ENCODE results near the gene HSP90AA1. TPM values are rescaled to one million over a fixed set of nuclear protein-coding genes. Genes with fewer than 3 reads are reported as not detected.

The HSP90AA1 gene
- total RNA-seq, 1 donor = 382 TPM

DNA sequence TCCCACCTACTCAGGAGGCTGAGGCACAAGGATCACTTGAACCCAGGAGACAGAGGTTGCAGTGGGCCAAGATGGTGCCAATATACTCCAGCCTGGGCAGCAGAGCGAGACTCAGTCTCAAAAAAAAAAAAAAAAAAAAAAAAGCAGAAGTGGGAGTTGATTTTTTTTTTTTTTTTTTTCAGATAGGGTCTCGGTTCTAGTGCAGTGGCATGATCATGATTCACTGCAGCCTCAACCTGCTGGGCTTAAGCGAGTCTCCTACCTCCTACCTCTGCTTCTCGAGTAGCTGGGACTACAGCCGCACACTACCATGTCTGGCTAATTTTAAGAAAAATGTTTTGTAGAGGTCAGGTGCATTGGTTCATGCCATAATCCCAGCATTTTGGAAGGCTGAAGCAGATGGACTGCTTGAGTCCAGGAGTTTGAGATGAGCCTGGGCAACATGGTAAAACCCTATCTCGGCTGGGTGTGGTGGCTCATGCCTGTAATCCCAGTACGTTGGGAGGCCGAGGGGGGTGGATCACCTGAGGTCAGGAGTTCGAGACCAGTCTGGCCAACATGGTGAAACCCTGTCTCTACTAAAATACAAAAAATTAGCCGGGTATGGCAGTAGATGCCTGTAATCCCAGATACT, 16.3 kb upstream of the HSP90AA1 start:
- Histone ChIP-seq H3K4me1 (ENCODE audit: insufficient read depth, low read length) (peaks cover 21% of the 10 kb centered on the region), H3K4me3 (ENCODE audit: low read length) (no peak overlapping the region), H3K9me3 (ENCODE audit: low read depth, low read length) (no peaks in the 10 kb centered on the region), H3K27me3 (ENCODE audit: insufficient read depth, low read length) (no peaks in the 10 kb centered on the region)

DNA sequence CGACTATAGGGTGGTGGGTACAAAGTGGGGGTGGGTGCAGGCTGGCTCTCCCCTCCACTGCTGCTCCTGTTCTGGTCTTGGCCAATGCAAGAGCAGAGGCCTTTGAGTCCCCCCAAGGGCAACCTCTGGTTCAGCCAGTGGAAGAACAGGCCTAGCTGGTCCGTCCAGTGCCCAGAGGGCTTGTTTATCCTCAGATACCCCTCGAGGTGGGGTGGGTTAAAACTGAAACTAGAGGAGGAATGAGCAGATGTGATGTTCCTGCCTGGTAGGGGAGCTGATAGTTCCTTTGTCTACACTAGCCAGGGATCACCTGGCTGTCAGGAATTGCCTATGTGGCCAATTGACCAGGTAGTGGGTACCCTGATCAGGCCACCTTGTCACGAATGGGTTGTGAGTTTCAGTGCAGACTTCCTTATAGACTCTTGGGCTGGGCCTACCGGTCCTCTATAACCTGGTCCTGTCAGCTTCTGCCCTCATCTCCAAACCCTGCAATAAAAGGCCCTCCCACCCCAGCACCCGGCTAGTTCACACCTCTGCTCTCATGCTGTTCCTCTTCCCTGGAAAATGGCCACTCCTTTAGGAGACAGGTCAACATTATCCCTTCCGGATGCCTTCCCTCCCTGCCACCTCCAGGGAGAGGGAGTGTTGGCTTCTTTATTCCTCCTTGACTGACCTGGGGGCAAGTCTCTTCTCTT, 10.7 kb upstream of the HSP90AA1 start:
- H3K9me3 ChIP-seq (ENCODE audit: low read depth, low read length) = no peaks in the 10 kb centered on the region
- H3K27me3 ChIP-seq (ENCODE audit: insufficient read depth, low read length) = no peaks in the 10 kb centered on the region
- H3K4me1 ChIP-seq (ENCODE audit: insufficient read depth, low read length) = no peaks in the 10 kb centered on the region
- H3K4me3 ChIP-seq (ENCODE audit: low read length) = no peak overlapping the region

DNA sequence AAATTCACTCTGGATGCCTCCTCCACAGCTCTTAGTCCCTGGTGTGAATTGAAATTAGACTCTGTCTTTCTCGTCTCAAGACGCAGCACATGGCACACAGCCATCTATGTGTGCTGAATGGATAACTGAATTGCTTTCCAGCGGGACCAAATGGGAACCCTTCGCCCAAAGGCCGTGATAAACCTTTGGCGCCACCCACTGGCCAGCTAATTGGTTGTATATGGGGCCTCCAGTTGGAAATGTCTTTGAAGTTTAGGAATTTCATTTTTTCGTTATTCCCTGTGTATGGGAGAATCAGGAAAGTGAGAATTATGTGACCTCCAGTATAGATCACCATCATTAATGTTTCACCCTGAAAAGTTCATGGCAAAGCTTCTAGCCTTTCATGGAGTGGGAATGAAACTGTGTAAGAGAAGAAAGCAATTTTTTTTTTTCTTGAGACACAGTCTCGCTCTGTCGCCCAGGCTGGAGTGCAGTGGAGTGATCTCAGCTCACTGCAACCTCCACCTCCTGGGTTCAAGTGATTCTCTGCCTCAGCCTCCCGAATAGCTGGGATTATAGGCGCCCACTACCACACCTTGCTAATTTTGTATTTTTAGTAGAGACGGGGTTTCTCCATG, 9.8 kb upstream of the HSP90AA1 start:
- no peaks in the 10 kb centered on the region for H3K9me3 ChIP-seq (ENCODE audit: low read depth, low read length)
- no peaks in the 10 kb centered on the region for H3K27me3 ChIP-seq (ENCODE audit: insufficient read depth, low read length)
- H3K4me3 ChIP-seq (ENCODE audit: low read length) = no peak overlapping the region
- H3K4me1 ChIP-seq (ENCODE audit: insufficient read depth, low read length) = no peaks in the 10 kb centered on the region

DNA sequence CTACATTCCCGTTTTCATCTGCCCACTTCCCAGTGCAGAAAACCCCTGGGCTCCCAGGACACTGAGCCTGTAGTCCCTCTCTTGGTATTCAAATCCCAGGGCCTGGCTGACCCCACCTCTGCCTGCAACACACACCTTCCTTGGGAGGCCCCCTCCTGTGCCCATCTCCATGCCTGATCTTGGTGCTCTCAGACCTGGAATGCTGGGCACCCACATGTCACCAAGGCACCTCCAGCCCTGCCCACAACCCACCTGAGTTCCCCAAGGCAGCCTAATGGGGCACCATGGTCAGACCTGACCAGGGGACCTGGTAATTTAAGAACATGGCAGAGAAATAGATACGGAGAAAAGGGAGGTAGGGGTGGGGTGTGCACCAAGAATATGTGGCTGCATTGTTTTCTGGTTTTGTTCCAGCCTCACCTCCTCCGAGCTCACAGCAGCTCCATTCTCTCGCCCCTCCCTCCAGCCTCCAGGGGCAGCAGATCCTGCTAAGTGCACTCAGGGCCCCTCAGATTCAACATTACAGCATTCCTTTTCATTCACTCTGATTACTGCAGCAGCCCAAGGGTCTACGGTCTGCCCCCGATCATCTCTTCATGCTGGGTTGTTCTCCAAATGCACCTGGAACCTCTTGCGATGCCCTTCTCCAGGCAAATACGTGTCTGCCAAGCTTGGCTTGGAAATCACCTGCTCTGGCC, 9.2 kb upstream of the HSP90AA1 start:
- no peaks in the 10 kb centered on the region for H3K27me3 ChIP-seq (ENCODE audit: insufficient read depth, low read length)
- H3K9me3 ChIP-seq (ENCODE audit: low read depth, low read length) = no peaks in the 10 kb centered on the region
- no peak overlapping the region for H3K4me3 ChIP-seq (ENCODE audit: low read length)
- no peaks in the 10 kb centered on the region for H3K4me1 ChIP-seq (ENCODE audit: insufficient read depth, low read length)

DNA sequence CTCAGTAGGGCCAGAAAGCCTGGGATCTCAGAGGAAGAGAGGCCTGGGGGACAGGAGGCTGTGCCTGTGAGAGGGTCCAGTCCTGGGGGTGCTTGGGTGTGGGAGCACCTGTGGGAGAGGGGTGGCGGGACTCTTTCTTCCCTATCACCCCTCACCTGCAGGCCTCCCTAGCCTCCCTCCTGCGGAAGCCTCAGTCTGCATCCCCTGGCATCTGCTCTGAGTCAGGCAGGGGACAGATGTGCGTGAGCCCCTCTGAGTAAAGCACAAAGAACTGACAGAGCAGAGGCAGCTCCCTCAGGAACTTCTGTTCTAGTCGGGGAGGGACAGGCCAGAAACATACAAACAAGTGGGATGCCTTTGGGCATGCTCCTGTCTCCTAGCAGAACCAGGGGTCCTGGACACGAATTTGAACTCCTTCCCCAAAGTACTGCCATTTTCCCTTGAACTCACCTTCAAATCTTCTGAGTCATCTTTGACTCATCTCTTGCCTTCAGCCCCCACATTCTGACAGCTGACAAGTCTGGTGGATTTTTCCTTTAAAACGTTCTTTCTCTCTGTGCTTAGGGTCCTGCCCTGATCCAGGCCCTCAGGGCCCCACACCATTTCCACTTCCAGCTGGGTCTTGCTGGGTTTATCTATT, 8.5 kb upstream of the HSP90AA1 start:
- Histone ChIP-seq H3K4me1 (ENCODE audit: insufficient read depth, low read length) (no peaks in the 10 kb centered on the region), H3K27me3 (ENCODE audit: insufficient read depth, low read length) (no peaks in the 10 kb centered on the region)

DNA sequence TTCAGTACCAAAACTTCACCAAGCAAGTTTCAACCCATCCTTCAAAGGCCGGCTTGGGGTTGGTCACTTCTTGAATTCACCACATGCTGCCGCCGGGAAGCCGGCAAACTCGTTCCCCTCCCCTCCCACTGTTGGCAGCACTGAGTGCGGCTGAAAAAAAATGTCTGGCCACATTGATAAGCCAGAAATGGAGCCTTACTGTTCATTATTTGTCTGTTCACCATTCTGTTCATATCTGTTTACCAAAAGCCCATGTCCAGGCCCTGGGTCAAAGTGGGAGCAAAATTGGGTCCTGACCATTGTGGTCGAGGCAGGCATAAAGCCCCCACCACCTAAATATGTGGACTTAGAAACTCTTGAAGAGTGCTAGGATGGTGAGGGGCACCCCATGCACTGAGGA, 7.3 kb upstream of the HSP90AA1 start:
- Histone ChIP-seq H3K4me1 (ENCODE audit: insufficient read depth, low read length) (no peaks in the 10 kb centered on the region), H3K9me3 (ENCODE audit: low read depth, low read length) (no peaks in the 10 kb centered on the region), H3K4me3 (ENCODE audit: low read length) (no peak overlapping the region), H3K27me3 (ENCODE audit: insufficient read depth, low read length) (no peaks in the 10 kb centered on the region)

More for the DNA sequence above, 8.5 kb upstream of the HSP90AA1 start:
- no peak overlapping the region for H3K4me3 ChIP-seq (ENCODE audit: low read length)
- no peaks in the 10 kb centered on the region for H3K9me3 ChIP-seq (ENCODE audit: low read depth, low read length)

DNA sequence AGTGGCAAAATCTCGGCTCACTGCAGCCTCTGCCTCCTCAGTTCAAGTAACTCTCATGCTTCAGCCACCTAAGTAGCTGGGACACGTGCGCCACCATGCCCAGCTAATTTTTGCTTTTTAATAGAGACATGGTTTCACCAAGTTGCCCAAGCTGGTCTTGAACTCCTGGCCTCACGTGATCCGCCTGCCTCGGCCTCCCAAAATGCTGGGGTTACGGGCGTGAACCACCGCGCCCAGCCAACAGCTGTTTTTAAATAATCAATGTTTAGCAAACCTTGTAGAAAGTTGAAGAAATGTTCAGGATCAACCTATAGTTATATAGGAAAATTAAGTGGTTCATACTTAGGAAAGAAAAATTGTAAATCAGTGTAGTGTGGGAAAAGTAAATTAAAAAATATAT, 6.0 kb upstream of the HSP90AA1 start:
- H3K4me3 ChIP-seq (ENCODE audit: low read length) = no peak overlapping the region
- H3K4me1 ChIP-seq (ENCODE audit: insufficient read depth, low read length) = peaks cover 10% of the 10 kb centered on the region
- no peaks in the 10 kb centered on the region for H3K27me3 ChIP-seq (ENCODE audit: insufficient read depth, low read length)
- no peaks in the 10 kb centered on the region for H3K9me3 ChIP-seq (ENCODE audit: low read depth, low read length)

DNA sequence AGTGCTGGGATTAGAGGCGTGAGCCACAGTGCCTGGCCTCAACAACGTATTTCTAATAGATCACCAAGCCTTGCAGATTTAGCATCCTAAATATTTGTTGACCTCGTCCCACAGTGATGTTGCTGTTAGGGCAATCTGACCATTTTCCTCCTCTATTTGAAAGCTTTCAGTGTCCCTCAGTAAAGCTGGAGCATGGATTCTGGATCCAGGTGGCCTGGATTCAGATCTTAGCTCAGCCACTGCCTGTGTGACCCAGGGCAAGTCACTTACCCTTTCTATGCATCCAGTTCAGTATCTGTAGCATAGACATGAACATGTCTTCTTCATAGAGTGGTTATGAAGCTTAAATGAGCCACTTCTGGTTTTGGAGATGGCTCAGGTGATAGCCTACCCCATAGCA, 3.9 kb upstream of the HSP90AA1 start:
- no peaks in the 10 kb centered on the region for H3K27me3 ChIP-seq (ENCODE audit: insufficient read depth, low read length)

DNA sequence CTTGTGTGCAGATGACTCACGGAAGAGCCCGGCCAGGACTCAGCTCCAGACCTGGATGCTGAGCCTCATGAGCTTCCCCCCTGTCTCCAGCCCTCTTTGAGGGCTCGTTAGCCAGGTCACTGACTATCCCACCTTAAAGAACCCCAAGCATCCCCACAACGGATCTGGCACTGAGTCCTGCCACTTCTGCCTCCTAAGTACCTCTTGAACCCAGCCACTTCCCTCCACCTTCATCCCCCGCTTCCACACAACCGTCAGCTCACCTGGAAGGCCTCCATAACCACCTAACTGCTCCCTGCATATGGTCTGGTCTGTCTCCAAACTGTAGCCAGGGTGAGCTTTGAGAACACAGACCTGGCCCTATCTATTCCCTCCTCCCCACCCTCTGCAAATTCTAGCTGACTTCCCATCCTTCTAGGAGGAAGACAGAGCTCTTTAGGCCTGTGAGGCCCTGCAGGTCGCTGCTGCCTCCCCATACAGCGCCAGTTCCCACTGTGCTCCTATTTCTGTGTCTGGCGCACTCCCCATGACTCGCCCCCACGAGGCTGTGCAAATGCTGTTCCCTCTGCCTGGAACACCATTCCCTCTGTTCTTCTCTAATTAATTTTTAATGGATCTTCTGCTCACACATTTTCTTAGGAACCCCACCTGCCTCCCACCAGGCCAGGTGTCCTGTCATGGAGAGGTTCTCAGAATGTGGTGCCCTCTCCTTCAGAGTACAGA, 2.9 kb upstream of the HSP90AA1 start:
- Histone ChIP-seq H3K27me3 (ENCODE audit: insufficient read depth, low read length) (no peaks in the 10 kb centered on the region), H3K9me3 (ENCODE audit: low read depth, low read length) (no peaks in the 10 kb centered on the region), H3K4me3 (ENCODE audit: low read length) (no peak overlapping the region), H3K4me1 (ENCODE audit: insufficient read depth, low read length) (peaks cover 28% of the 10 kb centered on the region)

More for the DNA sequence above, 3.9 kb upstream of the HSP90AA1 start:
- Histone ChIP-seq H3K9me3 (ENCODE audit: low read depth, low read length) (no peaks in the 10 kb centered on the region), H3K4me3 (ENCODE audit: low read length) (no peak overlapping the region), H3K4me1 (ENCODE audit: insufficient read depth, low read length) (peaks cover 19% of the 10 kb centered on the region)

DNA sequence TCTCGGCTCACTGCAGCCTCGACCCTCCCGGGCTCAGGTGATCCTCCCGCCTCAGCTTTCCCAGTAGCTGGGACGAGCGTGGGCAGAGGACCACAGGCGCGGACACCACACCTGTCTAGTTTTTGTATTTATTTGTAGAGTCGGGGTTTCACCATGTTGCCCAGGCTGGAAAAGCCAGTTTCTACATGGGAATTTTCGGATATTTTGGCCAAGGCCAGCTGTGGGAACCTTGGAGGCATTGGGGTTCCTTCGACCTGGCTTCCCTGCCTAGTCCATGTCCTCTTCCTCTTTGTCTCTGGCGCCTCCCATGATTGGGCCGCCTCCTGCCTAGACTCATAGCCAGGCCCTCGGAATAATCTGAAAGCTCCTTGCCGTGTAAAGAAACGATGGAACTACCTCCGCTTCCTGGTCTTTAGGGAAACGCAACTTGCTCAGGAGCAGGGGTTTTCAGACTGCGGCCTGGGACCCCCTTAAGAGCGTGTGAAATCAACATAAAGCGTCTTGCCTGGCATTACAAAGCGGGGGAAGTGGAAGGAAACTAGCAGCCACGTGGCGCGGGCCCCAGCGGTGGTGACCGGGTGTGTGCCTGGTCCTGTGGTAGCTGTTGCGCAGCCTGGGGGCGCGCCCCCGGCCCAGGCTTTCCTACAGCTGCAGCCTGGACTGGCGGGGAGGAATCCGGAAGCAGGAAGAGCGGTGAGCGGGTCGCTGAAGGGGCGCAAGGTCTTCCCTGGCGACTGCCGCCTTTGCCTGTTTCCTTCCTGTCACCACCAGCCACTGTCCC, 1.4 kb upstream of the HSP90AA1 start:
- H3K9me3 ChIP-seq (ENCODE audit: low read depth, low read length) = no peaks in the 10 kb centered on the region
- H3K4me1 ChIP-seq (ENCODE audit: insufficient read depth, low read length) = peaks cover 40% of the 10 kb centered on the region
- no peaks in the 10 kb centered on the region for H3K27me3 ChIP-seq (ENCODE audit: insufficient read depth, low read length)
- H3K4me3 ChIP-seq (ENCODE audit: low read length) = peak overlapping the region; percentile 88

DNA sequence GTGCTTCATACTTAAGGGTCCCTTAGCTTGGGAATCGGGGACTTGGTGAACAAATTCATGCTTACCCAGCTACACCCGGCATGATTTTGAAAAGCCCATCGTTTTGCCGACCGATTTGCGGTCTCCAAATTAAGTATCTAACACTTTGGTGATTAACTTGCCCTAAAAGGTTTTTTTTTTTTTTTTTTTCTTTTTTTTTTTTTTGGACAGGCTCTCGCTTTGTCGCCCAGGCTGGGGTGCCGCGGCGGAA, 843 bp upstream of the HSP90AA1 start:
- Histone ChIP-seq H3K4me3 (ENCODE audit: low read length) (peak overlapping the region; percentile 88), H3K9me3 (ENCODE audit: low read depth, low read length) (no peaks in the 10 kb centered on the region), H3K4me1 (ENCODE audit: insufficient read depth, low read length) (peaks cover 41% of the 10 kb centered on the region), H3K27me3 (ENCODE audit: insufficient read depth, low read length) (no peaks in the 10 kb centered on the region)

DNA sequence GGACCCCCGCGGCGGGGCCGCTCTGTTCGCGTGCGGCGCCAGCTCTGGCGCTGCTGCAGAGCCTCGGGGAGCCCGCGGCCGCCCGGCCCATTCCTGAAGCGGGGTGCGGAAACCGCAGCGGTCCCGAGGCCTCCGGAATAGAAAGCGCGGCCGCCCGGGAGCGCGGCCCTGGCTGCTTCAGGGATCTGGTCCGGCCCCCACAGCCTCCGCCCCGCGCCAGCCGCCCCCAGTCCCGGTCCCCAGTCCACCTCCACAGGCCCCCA, 204 bp downstream of the HSP90AA1 start:
- no peaks in the 10 kb centered on the region for H3K27me3 ChIP-seq (ENCODE audit: insufficient read depth, low read length)
- H3K4me3 ChIP-seq (ENCODE audit: low read length) = peak overlapping the region; percentile 88
- peaks cover 43% of the 10 kb centered on the region for H3K4me1 ChIP-seq (ENCODE audit: insufficient read depth, low read length)
- H3K9me3 ChIP-seq (ENCODE audit: low read depth, low read length) = no peaks in the 10 kb centered on the region

DNA sequence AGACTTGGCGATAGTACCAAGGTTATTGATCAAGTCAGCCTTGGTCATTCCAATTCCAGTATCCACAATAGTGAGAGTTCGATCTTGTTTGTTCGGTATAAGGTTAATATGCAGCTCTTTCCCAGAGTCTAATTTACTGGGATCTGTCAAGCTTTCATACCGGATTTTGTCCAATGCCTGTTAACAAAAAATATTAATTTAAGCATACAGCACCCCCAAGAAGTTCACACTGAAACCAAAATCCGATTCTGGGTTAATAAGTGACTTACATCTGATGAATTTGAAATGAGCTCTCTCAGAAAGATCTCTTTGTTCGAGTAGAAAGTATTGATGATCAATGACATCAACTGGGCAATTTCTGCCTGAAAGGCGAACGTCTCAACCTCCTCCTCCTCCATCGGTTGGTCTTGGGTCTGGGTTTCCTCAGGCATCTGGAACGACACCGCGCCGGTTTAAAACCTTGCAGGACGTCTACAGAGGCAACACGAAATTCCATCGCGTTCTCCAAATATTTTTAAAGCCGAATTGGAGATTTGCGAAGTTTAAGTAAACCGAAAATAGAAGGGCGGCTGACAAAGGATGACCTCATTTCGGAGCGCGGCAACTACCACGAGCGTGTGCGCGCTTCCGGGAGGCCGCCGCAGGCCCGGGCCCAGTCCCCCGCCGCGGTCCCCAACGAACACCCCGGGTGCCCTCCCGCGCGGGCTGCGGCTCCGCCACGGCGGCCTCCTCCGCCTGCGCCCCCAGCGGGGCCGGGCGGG, 716 bp downstream of the HSP90AA1 start:
- Histone ChIP-seq H3K27me3 (ENCODE audit: insufficient read depth, low read length) (no peaks in the 10 kb centered on the region), H3K4me1 (ENCODE audit: insufficient read depth, low read length) (peaks cover 43% of the 10 kb centered on the region), H3K9me3 (ENCODE audit: low read depth, low read length) (no peaks in the 10 kb centered on the region), H3K4me3 (ENCODE audit: low read length) (peak overlapping the region; percentile 88)

DNA sequence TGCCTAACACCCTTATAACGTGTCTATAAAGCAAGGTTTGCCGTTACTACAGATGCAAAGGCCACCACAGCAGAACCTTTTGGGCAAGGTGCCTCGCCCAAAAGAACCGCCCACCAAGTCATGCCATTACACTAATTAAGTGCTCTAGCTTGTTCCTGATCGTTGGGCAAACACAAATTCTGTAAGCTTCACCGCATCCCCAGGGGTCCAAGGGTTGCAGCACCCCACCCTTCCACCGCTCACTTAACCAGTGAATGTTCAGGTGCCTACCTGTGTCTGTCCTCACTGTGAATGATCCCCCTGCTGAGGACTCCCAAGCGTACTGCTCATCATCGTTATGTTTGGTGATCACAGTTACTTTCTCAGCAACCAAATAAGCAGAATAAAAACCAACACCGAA, 1.4 kb downstream of the HSP90AA1 start:
- Histone ChIP-seq H3K9me3 (ENCODE audit: low read depth, low read length) (no peaks in the 10 kb centered on the region), H3K4me1 (ENCODE audit: insufficient read depth, low read length) (peaks cover 43% of the 10 kb centered on the region), H3K27me3 (ENCODE audit: insufficient read depth, low read length) (no peaks in the 10 kb centered on the region), H3K4me3 (ENCODE audit: low read length) (peak overlapping the region; percentile 88)

Measured in mononuclear cell (primary cell).